Loucy (cell line): ENCODE measurements around the gene CEP63.
"Not testable (repeated sequence)": the region's sequence is repeated elsewhere in the genome, so short reads cannot be mapped to it uniquely, and the experiment has no call there.

ENCODE experiments used
- H2AFZ ChIP-seq: fragments of 200-600 bp; sonication (generic); 2 replicates; pipeline ENCODE4 v1.6.0; 2016; ENCODE audit warnings: antibody characterized with exemption, mild to moderate bottlenecking, low read length, moderate library complexity
- H3F3A ChIP-seq: fragments of 200-600 bp; 2 replicates; pipeline ENCODE4 v1.6.0; 2016; ENCODE audit warnings: antibody characterized with exemption, low read depth, mild to moderate bottlenecking
- H3K27me3 ChIP-seq: fragments of 200-600 bp; sonication (generic); 2 replicates; pipeline ENCODE4 v1.6.1; 2014; ENCODE audit warnings: low read length, mild to moderate bottlenecking; ENCODE audit not compliant: insufficient read depth, poor library complexity, severe bottlenecking
- H3K36me3 ChIP-seq: fragments of 200-600 bp; sonication (generic); 2 replicates; pipeline ENCODE4 v1.6.1; 2016; ENCODE audit warnings: low read length; ENCODE audit not compliant: insufficient read depth
- H3K4me1 ChIP-seq: fragments of 200-600 bp; sonication (generic); 2 replicates; pipeline ENCODE4 v1.5.1; 2014; ENCODE audit warnings: low read length, mild to moderate bottlenecking; ENCODE audit not compliant: insufficient read depth, poor library complexity, severe bottlenecking
- H3K4me2 ChIP-seq: fragments of 200-600 bp; sonication (generic); 2 replicates; pipeline ENCODE4 v1.6.0; 2014; ENCODE audit warnings: antibody characterized with exemption, low read length, low read depth, mild to moderate bottlenecking; ENCODE audit not compliant: poor library complexity, severe bottlenecking
- H3K4me3 ChIP-seq: fragments of 200-600 bp; sonication (generic); 2 replicates; pipeline ENCODE4 v1.5.1; 2014; ENCODE audit warnings: low read length, mild to moderate bottlenecking, mixed read lengths; ENCODE audit not compliant: poor library complexity, severe bottlenecking
- H3K79me2 ChIP-seq: fragments of 200-600 bp; sonication (generic); 2 replicates; pipeline ENCODE4 v1.6.1; 2014; ENCODE audit warnings: low read length; ENCODE audit not compliant: insufficient read depth
- H3K9ac ChIP-seq: fragments of 200-600 bp; sonication (generic); 2 replicates; pipeline ENCODE4 v1.6.0; 2014; ENCODE audit warnings: mild to moderate bottlenecking, low read depth, low read length, moderate library complexity; ENCODE audit not compliant: poor library complexity, severe bottlenecking
- H3K9me2 ChIP-seq: fragments of 200-600 bp; sonication (generic); replicated peaks from 2 replicates; pipeline ENCODE4 v1.6.1; 2016; ENCODE audit warnings: low read depth, low read length, mixed read lengths
- H3K9me3 ChIP-seq: fragments of 200-600 bp; sonication (generic); 2 replicates; pipeline ENCODE4 v1.6.1; 2014; ENCODE audit warnings: mild to moderate bottlenecking, antibody characterized with exemption, low read length, low read depth; ENCODE audit not compliant: insufficient read depth
- H4K20me1 ChIP-seq: fragments of 200-600 bp; sonication (generic); 2 replicates; pipeline ENCODE4 v1.6.0; 2014; ENCODE audit warnings: antibody characterized with exemption, low read length, mild to moderate bottlenecking; ENCODE audit not compliant: insufficient read depth, poor library complexity, severe bottlenecking
- EZH2phosphoT487 ChIP-seq: fragments of 200-600 bp; IDR thresholded peaks from 2 replicates; pipeline ENCODE4 v1.6.1; 2018; ENCODE audit warnings: antibody characterized with exemption, mild to moderate bottlenecking, moderate library complexity, borderline replicate concordance
- TF ChIP-seq, protein P1 (sequence below): fragments of 200-600 bp; sonication (generic); conservative IDR thresholded peaks from 2 replicates; pipeline ENCODE4 v1.5.1; 2014; ENCODE audit warnings: mild to moderate bottlenecking, antibody characterized with exemption, low read length

Gene CEP63

DNA sequence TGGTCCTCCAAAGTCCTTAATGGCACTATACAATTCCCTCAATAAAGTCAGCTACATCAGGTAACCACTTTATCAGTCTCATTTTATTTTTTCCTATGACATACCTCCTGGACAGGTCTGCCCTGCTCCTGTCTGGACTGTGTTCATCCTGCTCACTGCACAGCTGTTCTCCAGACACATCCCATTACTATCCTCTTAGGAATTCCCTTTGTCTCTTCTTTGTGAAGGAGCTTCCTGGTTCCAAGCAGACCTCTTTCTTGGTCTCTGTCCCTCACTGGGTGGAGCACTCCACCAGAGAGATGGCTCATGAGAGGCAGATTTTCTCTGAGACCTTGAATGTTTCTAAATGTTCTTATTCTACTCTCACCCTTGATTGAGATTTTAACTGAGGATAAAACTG lies 104.9 kb downstream of the CEP63 start:
- Histone ChIP-seq H3K4me3 (no peak overlapping the region), H3K4me2 (no peak overlapping the region), H3K9ac (no peak overlapping the region), H3K9me3 (no peaks in the 10 kb centered on the region), H3K36me3 (no peaks in the 10 kb centered on the region), H4K20me1 (no peaks in the 10 kb centered on the region), H3K4me1 (no peaks in the 10 kb centered on the region), H3K9me2 (no peaks in the 10 kb centered on the region), H3K27me3 (no peaks in the 10 kb centered on the region), H3K79me2 (no peaks in the 10 kb centered on the region), H3F3A (no peaks in the 10 kb centered on the region), H2AFZ (no peak overlapping the region)
- TF ChIP-seq, protein P1, sequence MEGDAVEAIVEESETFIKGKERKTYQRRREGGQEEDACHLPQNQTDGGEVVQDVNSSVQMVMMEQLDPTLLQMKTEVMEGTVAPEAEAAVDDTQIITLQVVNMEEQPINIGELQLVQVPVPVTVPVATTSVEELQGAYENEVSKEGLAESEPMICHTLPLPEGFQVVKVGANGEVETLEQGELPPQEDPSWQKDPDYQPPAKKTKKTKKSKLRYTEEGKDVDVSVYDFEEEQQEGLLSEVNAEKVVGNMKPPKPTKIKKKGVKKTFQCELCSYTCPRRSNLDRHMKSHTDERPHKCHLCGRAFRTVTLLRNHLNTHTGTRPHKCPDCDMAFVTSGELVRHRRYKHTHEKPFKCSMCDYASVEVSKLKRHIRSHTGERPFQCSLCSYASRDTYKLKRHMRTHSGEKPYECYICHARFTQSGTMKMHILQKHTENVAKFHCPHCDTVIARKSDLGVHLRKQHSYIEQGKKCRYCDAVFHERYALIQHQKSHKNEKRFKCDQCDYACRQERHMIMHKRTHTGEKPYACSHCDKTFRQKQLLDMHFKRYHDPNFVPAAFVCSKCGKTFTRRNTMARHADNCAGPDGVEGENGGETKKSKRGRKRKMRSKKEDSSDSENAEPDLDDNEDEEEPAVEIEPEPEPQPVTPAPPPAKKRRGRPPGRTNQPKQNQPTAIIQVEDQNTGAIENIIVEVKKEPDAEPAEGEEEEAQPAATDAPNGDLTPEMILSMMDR = no peak
- TF ChIP-seq EZH2phosphoT487 = no peak

DNA sequence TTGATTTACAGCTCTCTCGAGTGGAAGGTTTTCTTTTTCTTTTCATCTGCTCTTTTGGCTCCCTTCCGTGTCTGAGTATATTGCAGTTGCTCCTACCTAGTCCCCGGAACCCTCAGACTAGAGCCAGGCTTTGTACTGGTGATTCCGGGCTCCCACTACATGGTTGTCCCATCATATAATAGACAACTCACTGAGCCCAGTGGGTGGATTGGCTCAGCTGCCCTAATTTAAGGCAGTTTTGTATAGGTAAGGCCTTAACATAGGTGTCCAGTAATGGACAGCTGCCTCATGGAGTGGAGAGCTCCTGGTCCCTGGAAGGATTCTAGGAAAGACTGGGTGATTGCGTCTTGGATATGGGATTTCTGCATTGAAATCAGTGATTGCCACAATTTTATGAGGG lies 106.9 kb downstream of the CEP63 start:
- no peaks in the 10 kb centered on the region for H3K27me3 ChIP-seq
- H3K4me1 ChIP-seq = no peaks in the 10 kb centered on the region
- H2AFZ ChIP-seq = no peak overlapping the region
- H3K9ac ChIP-seq = no peak overlapping the region
- no peak overlapping the region for H3K4me3 ChIP-seq
- no peaks in the 10 kb centered on the region for H3F3A ChIP-seq
- TF ChIP-seq, protein P1 = no peak
- no peak for TF ChIP-seq EZH2phosphoT487
- no peaks in the 10 kb centered on the region for H4K20me1 ChIP-seq
- no peaks in the 10 kb centered on the region for H3K36me3 ChIP-seq
- H3K9me2 ChIP-seq = no peaks in the 10 kb centered on the region
- H3K9me3 ChIP-seq = no peaks in the 10 kb centered on the region
- H3K4me2 ChIP-seq = no peak overlapping the region
- no peaks in the 10 kb centered on the region for H3K79me2 ChIP-seq

DNA sequence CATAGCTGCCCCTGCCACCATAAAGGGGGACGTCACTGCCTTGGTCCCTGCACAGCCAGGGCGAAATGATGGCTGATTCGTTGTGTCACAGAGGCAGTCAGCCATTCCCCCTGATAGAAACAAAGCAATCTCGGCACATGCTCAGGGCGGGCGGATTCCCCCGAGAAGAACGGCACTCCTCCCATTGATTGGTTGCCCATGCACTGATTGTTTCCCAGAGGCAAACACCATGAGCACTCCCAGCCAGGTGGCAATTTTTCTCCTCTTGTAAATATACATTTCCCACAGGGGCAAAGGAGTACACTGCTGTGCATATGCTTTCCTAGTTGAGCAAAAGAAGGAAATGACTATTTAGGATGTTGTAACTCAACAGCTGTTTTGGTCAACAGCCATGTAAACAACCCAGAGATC lies 108.5 kb downstream of the CEP63 start:
- Histone ChIP-seq H3K4me1 (no peaks in the 10 kb centered on the region), H3K9ac (no peak overlapping the region), H3F3A (no peaks in the 10 kb centered on the region)

DNA sequence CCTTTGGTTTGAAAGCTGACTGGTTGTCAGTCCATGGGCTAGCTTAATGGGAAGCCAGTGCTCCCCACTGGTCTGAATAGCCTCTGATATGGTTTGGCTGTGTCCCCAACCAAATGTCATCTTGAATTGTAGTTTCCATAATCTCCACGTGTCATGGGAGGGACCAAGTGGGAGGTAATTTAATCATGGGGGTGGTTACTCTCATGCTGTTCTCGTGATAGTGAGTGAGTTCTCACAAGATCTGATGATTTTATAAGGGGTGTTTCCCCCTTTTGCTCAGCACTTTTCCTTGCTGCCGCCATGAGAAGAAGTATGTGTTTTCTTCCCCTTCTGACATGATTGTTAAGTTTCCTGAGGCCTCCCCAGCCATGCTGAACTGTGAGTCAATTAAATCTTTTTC lies 109.1 kb downstream of the CEP63 start:
- H3K4me2 ChIP-seq, H3K4me3 ChIP-seq, H3K79me2 ChIP-seq, H3K9me2 ChIP-seq, H3K36me3 ChIP-seq, H4K20me1 ChIP-seq, H3F3A ChIP-seq, H3K27me3 ChIP-seq, H2AFZ ChIP-seq, H3K9ac ChIP-seq, H3K9me3 ChIP-seq, H3K4me1 ChIP-seq: not testable (repeated sequence)

More for the DNA sequence above, 108.5 kb downstream of the CEP63 start:
- H3K4me3 ChIP-seq = no peak overlapping the region
- H3K9me3 ChIP-seq = no peaks in the 10 kb centered on the region
- no peaks in the 10 kb centered on the region for H4K20me1 ChIP-seq
- no peaks in the 10 kb centered on the region for H3K79me2 ChIP-seq
- H3K9me2 ChIP-seq = no peaks in the 10 kb centered on the region
- H2AFZ ChIP-seq = no peak overlapping the region
- TF ChIP-seq, protein P1 = no peak
- TF ChIP-seq EZH2phosphoT487 = no peak
- H3K4me2 ChIP-seq = no peak overlapping the region
- H3K36me3 ChIP-seq = no peaks in the 10 kb centered on the region
- no peaks in the 10 kb centered on the region for H3K27me3 ChIP-seq
